T-helper 1 cell treated with Interleukin-12 subunit alpha and Interleukin-12 subunit beta and Interleukin-4 antibody, amounts not matched to agents 30 μg/mL and 1 μg/mL, for 36 hours (primary cell): ENCODE measurements around the gene UBE2L5.

Experiments
- H3K27ac Mint-ChIP-seq: one replicate; pipeline ENCODE4 v1.8.0; 2021; ENCODE audit warnings: mild to moderate bottlenecking, mixed read lengths
- H3K27me3 Mint-ChIP-seq: one replicate; pipeline ENCODE4 v1.8.0; 2021; ENCODE audit warnings: low read depth, mixed read lengths
- H3K36me3 Mint-ChIP-seq: one replicate; pipeline ENCODE4 v1.8.0; 2021; ENCODE audit warnings: low read depth, mixed read lengths
- H3K4me1 Mint-ChIP-seq: one replicate; pipeline ENCODE4 v1.8.0; 2021; ENCODE audit warnings: low read depth, mixed read lengths
- H3K4me3 Mint-ChIP-seq: one replicate; pipeline ENCODE4 v1.8.0; 2021; ENCODE audit warnings: mild to moderate bottlenecking, moderate library complexity, mixed read lengths
- H3K9me3 Mint-ChIP-seq: one replicate; pipeline ENCODE4 v1.8.0; 2021; ENCODE audit warnings: mixed read lengths

Gene UBE2L5

DNA sequence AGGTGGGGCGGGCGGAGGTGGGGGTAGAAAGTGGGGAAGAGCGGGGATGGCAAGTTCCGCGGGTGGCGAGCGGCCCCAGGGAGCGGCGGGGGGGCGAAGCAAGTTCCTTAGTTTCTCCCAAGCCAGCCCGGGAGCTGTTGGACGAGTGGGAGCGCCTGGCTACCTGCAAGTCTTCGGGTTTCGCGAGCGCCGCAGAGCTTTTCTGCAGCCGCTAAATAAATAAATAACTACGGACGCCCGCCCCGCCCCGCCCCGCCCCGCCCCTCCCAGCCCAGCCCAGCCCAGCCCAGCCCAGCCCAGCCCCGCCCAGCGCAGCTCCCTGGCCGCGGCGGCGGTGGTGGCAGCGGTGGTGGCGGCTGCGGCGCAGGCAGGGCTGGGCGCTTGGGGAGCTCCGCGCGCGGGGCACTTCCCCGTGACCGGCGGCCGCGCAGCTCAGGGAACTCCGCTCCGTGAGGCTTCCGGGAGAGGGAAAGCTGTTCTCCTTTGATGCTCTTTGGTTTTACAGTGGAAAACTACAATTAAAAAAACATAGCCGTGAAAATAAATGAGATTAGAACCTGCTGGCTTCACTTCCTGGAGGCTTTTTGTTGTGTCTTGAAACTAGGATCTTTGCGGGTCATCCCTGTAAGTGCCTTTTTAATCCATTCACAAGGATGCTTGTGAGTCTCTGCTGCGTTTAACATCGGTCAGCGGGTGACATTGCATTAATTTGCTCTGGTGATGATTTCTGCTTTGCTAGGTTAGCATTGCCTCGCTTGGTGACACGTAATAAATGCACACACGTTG lies at the start of gene UBE2L5:
Gene UBE2L5 (plus strand): TSS at position 440 of the 786 bp plus-strand sequence. CDS start 5,498 bp downstream, outside the sequence.
- H3K27me3 Mint-ChIP-seq, result peaks cover 1% of the 10 kb centered on the region
- no peaks in the 10 kb centered on the region for H3K9me3 Mint-ChIP-seq
- peaks cover 23% of the 10 kb centered on the region for H3K4me1 Mint-ChIP-seq
- H3K27ac Mint-ChIP-seq, result peak within 1 kb of the TSS; percentile 90
- peaks cover 2% of the 10 kb centered on the region for H3K36me3 Mint-ChIP-seq
- peak within 1 kb of the TSS; percentile 90 for H3K4me3 Mint-ChIP-seq

DNA sequence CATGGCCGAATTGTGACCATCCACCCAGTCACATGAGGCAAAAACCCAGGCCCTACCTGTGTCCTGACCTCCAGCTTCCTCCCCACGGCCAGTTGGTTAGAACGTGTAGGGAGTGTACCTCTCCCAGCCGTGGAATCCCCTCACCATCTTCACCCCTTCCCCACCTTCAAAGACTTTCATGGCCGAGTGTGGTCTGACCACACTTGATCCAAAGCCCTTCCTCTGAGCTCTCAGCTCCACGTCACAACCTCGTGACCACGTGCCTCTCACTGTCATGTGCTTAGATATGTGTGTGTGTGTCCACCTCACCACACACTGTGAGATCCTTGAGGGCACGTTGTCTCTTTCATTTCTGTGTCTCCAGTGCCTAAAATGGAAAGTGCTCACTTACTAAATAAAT lies 48.6 kb upstream of the UBE2L5 start:
- peaks cover 29% of the 10 kb centered on the region for H3K36me3 Mint-ChIP-seq
- H3K27me3 Mint-ChIP-seq, result no peaks in the 10 kb centered on the region
- peak overlapping the region; percentile 87 for H3K4me3 Mint-ChIP-seq
- peaks cover 85% of the 10 kb centered on the region for H3K4me1 Mint-ChIP-seq
- no peaks in the 10 kb centered on the region for H3K9me3 Mint-ChIP-seq
- peak overlapping the region; percentile 95 for H3K27ac Mint-ChIP-seq

DNA sequence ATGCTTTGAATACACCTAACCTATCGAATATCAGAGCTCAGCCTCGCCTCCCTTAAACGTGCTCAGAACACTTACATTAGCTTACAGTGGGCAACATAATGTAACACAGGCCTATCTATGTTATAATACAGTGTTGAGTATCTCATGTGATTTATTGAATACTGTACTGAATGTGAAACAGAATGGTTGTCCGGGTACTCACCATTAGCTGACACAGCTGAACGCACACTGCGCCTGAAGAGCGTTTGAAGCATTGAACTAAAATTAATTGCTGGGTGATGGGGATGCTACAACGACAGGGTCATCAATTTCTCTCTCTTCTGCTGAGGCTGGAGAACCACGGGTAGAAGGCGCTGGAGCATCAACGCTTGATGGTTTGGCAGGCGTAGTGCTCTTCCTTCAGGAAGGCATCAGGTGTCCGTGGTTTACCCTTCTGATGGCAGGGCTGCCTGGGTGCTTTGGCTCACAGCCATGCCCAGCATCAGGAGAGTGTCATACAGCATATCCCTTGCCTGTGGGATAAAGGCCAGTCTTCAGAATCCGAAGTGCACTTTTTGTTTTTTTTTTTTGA lies 46.9 kb upstream of the UBE2L5 start:
- peak overlapping the region; percentile 94 for H3K27ac Mint-ChIP-seq
- H3K27me3 Mint-ChIP-seq, result no peaks in the 10 kb centered on the region
- H3K36me3 Mint-ChIP-seq, result peaks cover 26% of the 10 kb centered on the region
- peaks cover 85% of the 10 kb centered on the region for H3K4me1 Mint-ChIP-seq
- H3K4me3 Mint-ChIP-seq, result peak overlapping the region; percentile 87
- H3K9me3 Mint-ChIP-seq, result no peaks in the 10 kb centered on the region

DNA sequence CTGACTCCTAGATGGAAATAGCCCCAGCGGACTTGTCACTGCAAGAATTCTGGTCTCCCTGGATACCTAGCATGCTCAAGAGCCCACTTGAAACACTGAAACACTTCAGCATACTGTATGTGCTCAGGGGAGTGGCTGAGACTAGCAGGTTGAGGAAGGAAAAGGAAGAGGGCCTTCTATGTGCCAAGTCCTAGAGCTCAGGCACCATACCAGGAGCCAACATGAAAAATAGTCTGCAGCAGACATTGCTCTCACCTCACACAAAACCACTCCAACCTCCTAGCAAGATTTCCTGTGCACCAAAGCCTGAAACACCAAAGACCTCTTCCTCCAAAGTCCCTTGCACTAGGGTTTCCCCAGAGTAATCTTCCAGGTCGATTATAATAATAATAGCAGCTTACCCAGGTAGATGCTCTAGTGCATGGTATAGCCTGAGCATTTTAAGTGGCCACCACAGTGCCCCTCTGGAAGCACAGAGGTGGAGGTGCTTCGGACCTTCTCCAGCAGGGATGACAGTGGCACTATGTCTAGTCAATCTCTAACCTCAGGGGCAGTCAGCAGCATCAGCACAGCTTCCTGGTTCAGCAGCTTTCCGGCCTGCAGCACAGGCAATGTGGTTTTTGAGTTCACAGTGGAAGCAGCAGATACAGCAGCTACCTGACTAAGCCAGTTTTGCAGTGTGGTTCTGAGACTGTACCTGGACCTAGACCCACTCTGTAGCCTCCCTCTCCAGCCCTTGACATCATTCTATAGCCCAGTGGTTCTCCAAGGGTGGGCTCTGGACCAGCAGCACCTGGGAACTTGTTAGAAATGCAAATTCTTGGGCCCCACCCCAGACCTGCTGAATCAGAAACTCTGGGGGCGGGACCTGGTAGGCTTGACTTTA lies 45.6 kb upstream of the UBE2L5 start:
- peaks cover 21% of the 10 kb centered on the region for H3K36me3 Mint-ChIP-seq
- H3K9me3 Mint-ChIP-seq, result peaks cover 4% of the 10 kb centered on the region
- peak overlapping the region; percentile 94 for H3K27ac Mint-ChIP-seq
- H3K4me1 Mint-ChIP-seq, result peaks cover 75% of the 10 kb centered on the region
- H3K27me3 Mint-ChIP-seq, result no peaks in the 10 kb centered on the region
- peak overlapping the region; percentile 87 for H3K4me3 Mint-ChIP-seq

DNA sequence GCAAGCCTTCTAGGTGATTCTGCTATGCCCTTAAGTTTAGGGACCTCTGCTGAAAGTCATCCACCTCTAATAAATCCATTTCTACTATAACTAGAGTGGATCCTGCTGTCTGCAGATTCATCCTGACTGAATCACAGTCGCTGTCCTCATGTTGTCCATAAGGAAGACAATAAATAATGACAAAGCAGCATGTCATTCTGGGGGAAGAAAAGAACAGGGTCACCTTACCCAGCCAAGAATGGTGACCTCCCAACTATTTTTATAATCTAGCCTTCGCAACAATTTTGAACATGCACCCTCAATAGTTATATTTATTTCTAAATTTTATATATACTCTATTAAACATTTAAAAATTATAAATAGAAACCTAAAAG lies 45.0 kb upstream of the UBE2L5 start:
- Mint-ChIP-seq H3K4me1 (peaks cover 74% of the 10 kb centered on the region), H3K4me3 (peak overlapping the region; percentile 87), H3K9me3 (peaks cover 4% of the 10 kb centered on the region), H3K36me3 (peaks cover 18% of the 10 kb centered on the region), H3K27ac (peak overlapping the region; percentile 94), H3K27me3 (no peaks in the 10 kb centered on the region)

DNA sequence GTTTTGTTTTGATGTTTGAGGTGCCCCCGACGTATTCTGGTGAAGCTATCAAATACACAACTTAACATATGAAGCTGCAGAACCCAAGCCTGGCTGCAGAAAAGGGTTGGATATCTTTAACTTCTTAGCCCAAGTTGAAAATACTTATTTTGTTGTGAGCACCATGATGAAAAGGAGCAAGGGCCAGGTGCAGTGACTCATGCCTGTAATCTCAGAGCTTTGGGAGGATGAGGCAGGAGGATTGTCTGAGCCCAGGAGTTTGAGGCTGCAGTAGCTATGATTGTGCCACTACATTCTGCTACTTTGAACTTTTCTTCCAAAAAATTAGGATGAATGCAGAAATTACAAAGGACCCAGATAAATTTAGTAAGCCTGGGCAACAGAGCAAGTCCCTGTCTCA lies 44.1 kb upstream of the UBE2L5 start:
- Mint-ChIP-seq H3K27me3 (no peaks in the 10 kb centered on the region), H3K4me1 (peaks cover 71% of the 10 kb centered on the region), H3K4me3 (no peak overlapping the region), H3K36me3 (peaks cover 17% of the 10 kb centered on the region), H3K9me3 (peaks cover 4% of the 10 kb centered on the region), H3K27ac (peak overlapping the region; percentile 58)

DNA sequence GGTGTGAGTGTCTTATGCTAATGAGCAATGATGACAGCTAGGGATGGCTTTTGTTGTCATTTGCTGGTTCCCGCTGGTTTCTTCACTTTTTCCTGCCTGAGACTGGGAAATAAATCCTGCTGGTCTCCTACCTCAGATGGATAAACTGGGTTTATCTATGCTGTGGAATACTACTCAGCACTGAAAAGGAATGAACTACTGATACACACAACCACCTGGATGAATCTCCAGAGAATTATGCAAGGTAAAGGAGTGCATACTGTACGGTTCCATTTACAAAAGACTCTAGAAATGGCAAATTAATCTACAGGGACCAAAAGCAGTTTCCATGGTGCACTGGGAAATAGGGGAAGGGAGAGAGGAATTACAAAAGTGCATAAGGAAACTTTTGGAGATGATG lies 41.2 kb upstream of the UBE2L5 start:
- no peak overlapping the region for H3K4me3 Mint-ChIP-seq
- peaks cover 4% of the 10 kb centered on the region for H3K9me3 Mint-ChIP-seq
- peaks cover 11% of the 10 kb centered on the region for H3K36me3 Mint-ChIP-seq
- no peaks in the 10 kb centered on the region for H3K27me3 Mint-ChIP-seq
- peaks cover 48% of the 10 kb centered on the region for H3K4me1 Mint-ChIP-seq
- H3K27ac Mint-ChIP-seq, result peak overlapping the region; percentile 37

DNA sequence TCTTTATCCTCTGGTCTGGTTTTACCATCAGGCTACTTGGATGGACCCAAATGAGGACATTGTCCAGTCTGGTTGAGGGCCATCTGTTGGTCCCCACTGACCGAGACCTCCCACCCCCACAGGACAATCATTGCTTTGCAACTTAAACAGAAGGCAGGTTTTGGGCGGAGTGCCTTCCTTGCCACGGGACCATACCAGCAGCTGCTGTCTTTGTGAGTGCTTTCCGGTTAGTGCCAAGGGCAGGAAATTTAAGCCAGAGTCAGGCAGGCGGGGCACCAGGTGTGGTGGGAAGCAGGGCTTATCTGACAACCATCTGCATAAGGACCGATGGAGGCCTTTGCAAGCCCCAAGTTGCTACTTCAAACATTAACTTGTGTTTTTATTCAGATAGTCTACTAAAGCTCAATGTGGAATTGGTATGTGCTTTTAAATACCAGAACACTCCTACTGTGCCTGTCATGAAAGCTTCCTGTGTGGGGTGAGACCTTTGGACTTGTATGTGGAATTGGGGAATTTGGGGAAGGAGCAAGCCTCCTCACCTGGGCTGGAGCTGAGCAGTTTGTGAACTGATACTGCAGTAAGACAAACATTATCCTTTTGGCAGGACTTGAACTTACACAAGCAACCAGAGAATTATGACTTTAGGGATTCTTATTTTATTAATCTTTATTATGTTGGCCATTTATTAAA lies 39.3 kb upstream of the UBE2L5 start:
- Mint-ChIP-seq H3K27ac (peak overlapping the region; percentile 45), H3K4me1 (peaks cover 37% of the 10 kb centered on the region), H3K36me3 (peaks cover 11% of the 10 kb centered on the region), H3K27me3 (no peaks in the 10 kb centered on the region), H3K9me3 (peaks cover 4% of the 10 kb centered on the region), H3K4me3 (peak overlapping the region; percentile 3)

DNA sequence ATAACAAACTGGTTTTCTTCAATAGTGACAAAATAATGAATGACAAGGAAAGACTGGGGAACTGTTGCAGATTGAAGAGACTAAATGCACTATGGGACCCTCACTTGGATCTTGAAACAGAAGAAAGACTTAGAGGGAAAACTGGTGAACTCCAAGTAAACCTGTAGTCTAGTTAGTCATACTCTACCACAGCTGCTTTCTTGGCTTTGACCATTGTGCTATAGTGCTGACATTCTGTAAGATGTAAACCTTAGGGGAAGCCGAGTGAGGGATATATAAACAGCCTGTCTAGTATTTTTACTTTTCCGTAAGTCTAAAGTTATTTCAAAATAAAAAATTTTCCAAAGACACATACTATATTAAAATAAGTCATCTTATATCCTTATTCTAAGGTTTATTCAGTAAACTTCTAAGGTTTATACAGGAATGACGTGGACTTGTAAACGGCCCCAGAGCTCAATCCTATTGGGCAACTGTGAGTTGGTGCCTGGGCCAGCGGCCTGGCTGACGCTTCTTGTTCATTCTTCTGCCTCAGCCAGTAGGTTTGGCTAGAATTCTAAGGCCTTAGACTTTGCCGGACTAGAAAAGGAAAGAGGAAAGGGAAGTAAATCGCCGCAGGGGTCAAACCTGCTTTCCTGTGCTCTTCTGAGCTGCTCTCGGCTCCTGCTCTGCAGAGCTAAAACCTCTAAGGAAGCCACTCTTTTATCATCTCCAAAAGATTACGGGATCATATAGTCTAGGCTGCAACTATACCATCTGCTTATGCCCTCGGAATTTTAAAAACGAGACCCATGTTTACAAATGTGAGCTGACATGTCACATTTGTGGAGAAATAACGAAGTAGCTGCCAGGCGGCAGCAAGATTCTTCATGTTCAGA lies 33.6 kb upstream of the UBE2L5 start:
- Mint-ChIP-seq H3K9me3 (no peaks in the 10 kb centered on the region), H3K4me1 (peaks cover 36% of the 10 kb centered on the region), H3K27ac (peak overlapping the region; percentile 91)

DNA sequence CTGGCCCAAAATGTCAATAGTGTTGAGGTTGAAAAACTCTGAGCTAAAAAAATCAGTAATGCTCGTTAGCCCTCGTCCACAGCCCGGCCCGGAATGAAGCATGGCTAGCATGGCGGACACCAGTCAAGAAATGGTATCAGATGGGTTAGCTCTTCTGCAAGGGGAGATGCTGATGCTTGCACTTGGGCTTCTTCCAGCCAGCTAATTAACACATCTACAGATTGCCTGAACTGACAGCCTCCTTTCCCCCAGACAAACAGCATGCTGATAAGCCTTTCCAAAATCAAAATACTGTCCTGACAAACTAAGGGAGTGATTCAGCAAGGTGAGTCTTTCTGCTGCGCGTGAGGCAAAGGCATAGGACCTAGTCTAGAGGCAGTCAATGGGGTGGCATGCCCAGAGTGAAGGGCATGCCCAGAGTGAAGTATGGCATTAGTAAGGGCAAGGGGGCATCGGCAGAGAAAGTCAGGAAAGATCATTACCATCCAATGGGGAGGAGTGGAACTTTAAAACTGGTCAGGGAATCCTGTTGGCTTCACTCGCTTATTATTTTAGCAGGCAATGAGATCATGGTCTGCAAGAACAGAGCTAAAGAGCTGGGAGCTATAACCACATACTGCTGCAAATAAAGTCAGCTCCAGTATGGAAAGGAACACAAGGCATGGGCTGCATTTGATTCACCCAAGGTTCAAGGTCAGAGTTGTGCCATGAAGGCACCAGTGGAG lies 30.2 kb upstream of the UBE2L5 start:
- Mint-ChIP-seq H3K27me3 (no peaks in the 10 kb centered on the region), H3K27ac (peak overlapping the region; percentile 3)

More for the DNA sequence above, 33.6 kb upstream of the UBE2L5 start:
- Mint-ChIP-seq H3K4me3 (peak overlapping the region; percentile 68), H3K27me3 (no peaks in the 10 kb centered on the region), H3K36me3 (no peaks in the 10 kb centered on the region)

DNA sequence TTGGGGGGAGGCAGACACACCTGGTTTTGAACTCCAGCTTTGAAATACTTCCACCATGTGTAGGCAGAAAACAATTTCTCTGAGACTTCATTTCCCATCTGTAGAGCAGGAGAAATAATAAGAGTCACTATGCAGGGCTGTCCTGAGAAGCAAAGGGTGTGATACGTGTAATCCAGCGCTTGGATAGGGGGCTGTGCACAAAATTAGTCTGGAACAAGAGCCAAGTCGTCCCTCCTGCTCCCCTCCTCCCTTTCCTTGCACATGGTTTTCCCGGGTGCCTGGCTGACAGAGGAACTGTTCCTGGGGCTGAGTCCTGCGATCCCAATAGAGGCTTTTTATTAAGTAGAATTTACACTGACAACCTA lies 29.6 kb upstream of the UBE2L5 start:
- no peaks in the 10 kb centered on the region for H3K9me3 Mint-ChIP-seq

More for the DNA sequence above, 30.2 kb upstream of the UBE2L5 start:
- H3K36me3 Mint-ChIP-seq, result no peaks in the 10 kb centered on the region
- H3K4me1 Mint-ChIP-seq, result peaks cover 52% of the 10 kb centered on the region
- peak overlapping the region; percentile 2 for H3K4me3 Mint-ChIP-seq
- no peaks in the 10 kb centered on the region for H3K9me3 Mint-ChIP-seq

DNA sequence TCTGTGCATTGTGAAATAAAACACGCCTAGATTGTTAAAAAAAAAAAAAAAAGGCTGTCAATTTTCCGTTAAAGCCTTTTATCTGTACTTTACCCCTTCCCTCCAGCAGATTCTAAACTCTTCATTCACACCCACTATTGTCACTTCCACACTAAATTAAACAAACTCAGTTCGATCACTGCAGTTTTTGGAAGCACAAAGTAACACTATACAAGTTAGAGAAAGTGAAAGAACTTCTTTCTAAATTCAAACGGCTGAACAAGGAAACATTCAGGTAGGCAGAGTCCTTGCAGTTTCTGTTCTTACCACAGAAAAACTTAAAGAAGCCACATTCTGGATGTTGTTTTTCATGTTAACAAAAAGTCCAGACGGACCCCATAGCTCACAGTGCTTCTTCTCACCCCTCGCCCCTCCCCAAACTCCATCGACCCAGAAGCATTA lies 27.5 kb upstream of the UBE2L5 start:
- Mint-ChIP-seq H3K4me3 (peak overlapping the region; percentile 83), H3K27me3 (no peaks in the 10 kb centered on the region), H3K27ac (peak overlapping the region; percentile 96), H3K36me3 (no peaks in the 10 kb centered on the region), H3K4me1 (peaks cover 40% of the 10 kb centered on the region), H3K9me3 (no peaks in the 10 kb centered on the region)

More for the DNA sequence above, 29.6 kb upstream of the UBE2L5 start:
- Mint-ChIP-seq H3K4me3 (no peak overlapping the region), H3K27me3 (no peaks in the 10 kb centered on the region), H3K4me1 (peaks cover 52% of the 10 kb centered on the region), H3K36me3 (no peaks in the 10 kb centered on the region), H3K27ac (peak overlapping the region; percentile 53)
